Neural cell (in vitro differentiated cells): ENCODE results near the gene CPNE1. TPM values are rescaled to one million over a fixed set of nuclear protein-coding genes. Genes with fewer than 3 reads are reported as not detected.
"Not testable (repeated sequence)": the region's sequence is repeated elsewhere in the genome, so short reads cannot be mapped to it uniquely, and the experiment has no call there.

Experiments
- H2AFZ ChIP-seq: fragments of 200-600, 300-800 bp; sonication (generic), shearing (Covaris generic); 2 replicates; pipeline ENCODE4 v1.6.0; 2014; ENCODE audit warnings: low read depth, mild to moderate bottlenecking, antibody characterized with exemption, low read length, moderate library complexity
- H3F3A ChIP-seq: fragments of 200-600 bp; shearing (Covaris generic); 2 replicates; pipeline ENCODE4 v1.6.1; 2016; ENCODE audit warnings: mild to moderate bottlenecking, moderate library complexity, mixed read lengths, antibody characterized with exemption, low read length; ENCODE audit not compliant: insufficient read depth, poor library complexity, severe bottlenecking
- H3K27ac ChIP-seq: fragments of 200-600, 300-800 bp; sonication (generic), shearing (Covaris generic); 2 replicates; pipeline ENCODE4 v1.5.1; 2014; ENCODE audit warnings: mild to moderate bottlenecking, low read length, moderate library complexity
- H3K27me3 ChIP-seq: fragments of 300-800, 200-600 bp; sonication (generic), shearing (Covaris generic); 2 replicates; pipeline ENCODE4 v1.6.0; 2014; ENCODE audit warnings: mild to moderate bottlenecking, low read depth, low read length, moderate library complexity; ENCODE audit not compliant: insufficient read depth
- H3K36me3 ChIP-seq: fragments of 300-800, 200-600 bp; sonication (generic), shearing (Covaris generic); 2 replicates; pipeline ENCODE4 v1.5.1; 2014; ENCODE audit warnings: mild to moderate bottlenecking, antibody characterized with exemption, low read length, moderate library complexity; ENCODE audit not compliant: insufficient read depth
- H3K4me2 ChIP-seq: fragments of 300-800, 200-600 bp; sonication (generic), shearing (Covaris generic); 2 replicates; pipeline ENCODE4 v1.6.0; 2014; ENCODE audit warnings: mild to moderate bottlenecking, low read length
- H3K4me3 ChIP-seq: fragments of 300-800, 200-600 bp; sonication (generic), shearing (Covaris generic); 2 replicates; pipeline ENCODE4 v1.5.1; 2014; ENCODE audit warnings: mild to moderate bottlenecking, low read length, moderate library complexity
- H3K79me2 ChIP-seq: fragments of 200-600 bp; shearing (Covaris generic); replicated peaks from 2 replicates; pipeline ENCODE4 v1.6.0; 2014; ENCODE audit warnings: mild to moderate bottlenecking, low read length, moderate library complexity; ENCODE audit not compliant: insufficient read depth
- H3K9ac ChIP-seq: fragments of 300-800, 200-600 bp; sonication (generic), shearing (Covaris generic); 2 replicates; pipeline ENCODE4 v1.6.1; 2016; ENCODE audit warnings: mild to moderate bottlenecking, low read length, mixed read lengths
- H3K9me2 ChIP-seq: fragments of 200-600 bp; shearing (Covaris generic); 2 replicates; pipeline ENCODE4 v1.6.1; 2016; ENCODE audit warnings: mild to moderate bottlenecking, low read length, mixed read lengths; ENCODE audit not compliant: insufficient read depth
- H3K9me3 ChIP-seq: fragments of 200-600, 300-800 bp; sonication (generic), shearing (Covaris generic); 2 replicates; pipeline ENCODE4 v1.6.1; 2016; ENCODE audit warnings: mild to moderate bottlenecking, mixed run types, low read length, moderate library complexity, mixed read lengths
- H4K20me1 ChIP-seq: fragments of 200-600 bp; shearing (Covaris generic); 2 replicates; pipeline ENCODE4 v1.6.1; 2016; ENCODE audit warnings: mild to moderate bottlenecking, mixed run types; ENCODE audit not compliant: insufficient read depth
- CTCF ChIP-seq: fragments of 450-650 bp; IDR thresholded peaks from 2 replicates; pipeline ENCODE4 v1.5.1; 2014; ENCODE audit warnings: antibody characterized with exemption, mild to moderate bottlenecking, moderate library complexity; ENCODE audit not compliant: poor library complexity, severe bottlenecking
- EP300 ChIP-seq: fragments of 450-650 bp; conservative IDR thresholded peaks from 2 replicates; pipeline ENCODE4 v1.6.1; 2014; ENCODE audit warnings: antibody characterized with exemption, mild to moderate bottlenecking, moderate library complexity; ENCODE audit not compliant: poor library complexity, severe bottlenecking
- EZH2 ChIP-seq: fragments of 200-600, 300-800 bp; shearing (Covaris generic), sonication (generic); IDR thresholded peaks from 2 replicates; pipeline ENCODE4 v1.6.1; 2014; ENCODE audit warnings: antibody characterized with exemption, low read length, borderline replicate concordance, mild to moderate bottlenecking; ENCODE audit not compliant: insufficient read depth, poor library complexity, severe bottlenecking
- MXI1 ChIP-seq: fragments of 450-650 bp; conservative IDR thresholded peaks from 2 replicates; pipeline ENCODE4 v1.6.1; 2014; ENCODE audit warnings: antibody characterized with exemption, mild to moderate bottlenecking; ENCODE audit not compliant: poor library complexity, severe bottlenecking
- POLR2AphosphoS5 ChIP-seq: IDR thresholded peaks from 2 replicates; pipeline ENCODE4 v1.6.1; 2012
- RAD21 ChIP-seq: fragments of 450-650 bp; conservative IDR thresholded peaks from 2 replicates; pipeline ENCODE4 v1.6.1; 2014; ENCODE audit warnings: antibody characterized with exemption, mild to moderate bottlenecking, moderate library complexity
- REST ChIP-seq: IDR thresholded peaks from 2 replicates; pipeline ENCODE4 v1.6.1; 2012; ENCODE audit warnings: borderline replicate concordance
- SMC3 ChIP-seq: fragments of 450-650 bp; conservative IDR thresholded peaks from 2 replicates; pipeline ENCODE4 v1.6.1; 2014; ENCODE audit warnings: antibody characterized with exemption, mild to moderate bottlenecking, moderate library complexity; ENCODE audit not compliant: poor library complexity
- TAF1 ChIP-seq: IDR thresholded peaks from 2 replicates; pipeline ENCODE4 v1.6.1; 2012; ENCODE audit warnings: low read depth
- polyA minus RNA-seq: library from RNA; depleted of rRNA, polyadenylated mRNA; stranded (reverse); fragments of >200 nt; gene quantifications from 2 replicates; pipeline ENCODE4 v1.2.3, GENCODE V29; 2014
- polyA plus RNA-seq: library from polyadenylated mRNA; depleted of rRNA; stranded (reverse); fragments of >200 nt; gene quantifications from 2 replicates; pipeline ENCODE4 v1.2.3, GENCODE V29; 2014

The CPNE1 gene
- 148 and 183 TPM in 2 replicates for polyA plus RNA-seq
- 75.7 and 89.3 TPM in 2 replicates for polyA minus RNA-seq

- Histone ChIP-seq H3K79me2 (peaks cover 50% of the 10 kb centered on the region), H3K9me3 (no peaks in the 10 kb centered on the region), H3K9ac (peak within 1 kb of the TSS; percentile 99), H3F3A (no peaks in the 10 kb centered on the region), H3K27me3 (no peaks in the 10 kb centered on the region), H4K20me1 (peaks cover 7% of the 10 kb centered on the region), H2AFZ (peak within 1 kb of the TSS; percentile 97), H3K27ac (peak within 1 kb of the TSS; percentile 95), H3K4me2 (peak within 1 kb of the TSS; percentile 94), H3K36me3 (peaks cover under 1% of the 10 kb centered on the region), H3K9me2 (no peaks in the 10 kb centered on the region), H3K4me3 (peak within 1 kb of the TSS; percentile 87)
- TF ChIP-seq EP300 (peak; percentile 52), CTCF (no peak), EZH2 (no peak), POLR2AphosphoS5 (peak; percentile 100), SMC3 (peak; percentile 23), REST (peak; percentile 90), RAD21 (peak; percentile 27), MXI1 (peak; percentile 63), TAF1 (peak; percentile 96)
Observed at GRCh38 chr20:35664466-35665206, at the start of gene CPNE1, which contains the start of gene RBM12. Gene CPNE1 (minus strand): TSS chr20:35664900. CDS start chr20:35632923, 31,977 bp downstream. Gene RBM12 (minus strand): TSS chr20:35664900. CDS start chr20:35655322, 9,578 bp downstream.

GRCh38 chr20:35714127-35714526, 49.4 kb upstream of the CPNE1 start:
- Histone ChIP-seq H3K9me2 (no peaks in the 10 kb centered on the region), H3K4me2 (no peak overlapping the region), H2AFZ (no peak overlapping the region), H3K9me3 (no peaks in the 10 kb centered on the region), H3K36me3 (peaks cover 11% of the 10 kb centered on the region), H3K27me3 (no peaks in the 10 kb centered on the region), H3K27ac (no peak overlapping the region), H3K4me3 (no peak overlapping the region), H3K79me2 (peaks cover 47% of the 10 kb centered on the region), H3F3A (no peaks in the 10 kb centered on the region), H4K20me1 (peaks cover 25% of the 10 kb centered on the region), H3K9ac (no peak overlapping the region)
- TF ChIP-seq POLR2AphosphoS5 = no peak
- TF ChIP-seq CTCF = no peak
- no peak for TF ChIP-seq TAF1
- TF ChIP-seq MXI1 = no peak
- no peak for TF ChIP-seq REST
- no peak for TF ChIP-seq EZH2
- no peak for TF ChIP-seq RAD21
- no peak for TF ChIP-seq SMC3
- no peak for TF ChIP-seq EP300

GRCh38 chr20:35713120-35713519, 48.4 kb upstream of the CPNE1 start:
- H3K36me3 ChIP-seq = peaks cover 11% of the 10 kb centered on the region
- H2AFZ ChIP-seq, H3K27me3 ChIP-seq, H3K4me3 ChIP-seq, H3K9me3 ChIP-seq, H3K9ac ChIP-seq, H3K9me2 ChIP-seq, H3F3A ChIP-seq, H3K4me2 ChIP-seq, H3K27ac ChIP-seq: not testable (repeated sequence)
- H3K79me2 ChIP-seq = peaks cover 51% of the 10 kb centered on the region
- H4K20me1 ChIP-seq = peaks cover 22% of the 10 kb centered on the region
